H9 (cell line): Measurements from ENCODE around the gene ARHGEF7. TPM values are rescaled to one million over a fixed set of nuclear protein-coding genes. Genes with fewer than 3 reads are reported as not detected.

Experiments
- DNase-seq: peaks from one replicate; pipeline ENCODE4 v3.0.0-alpha.2; 2017
- H2AFZ ChIP-seq: one replicate; pipeline ENCODE4 v1.6.1; 2013; ENCODE audit warnings: mild to moderate bottlenecking, low read length, control low read depth, moderate library complexity
- H2AK5ac ChIP-seq: 2 replicates; pipeline ENCODE4 v1.6.1; 2013; ENCODE audit warnings: low read length, control low read depth, mixed read lengths; ENCODE audit not compliant: insufficient read length
- H2BK120ac ChIP-seq: one replicate; pipeline ENCODE4 v1.6.1; 2013; ENCODE audit warnings: low read depth, mild to moderate bottlenecking, low read length, control low read depth, inconsistent platforms; ENCODE audit not compliant: poor library complexity, severe bottlenecking
- H2BK12ac ChIP-seq: 2 replicates; pipeline ENCODE4 v1.6.1; 2013; ENCODE audit warnings: low read length, control low read depth, mixed read lengths, low read depth; ENCODE audit not compliant: insufficient read length
- H2BK15ac ChIP-seq: 2 replicates; pipeline ENCODE4 v1.6.1; 2013; ENCODE audit warnings: low read depth, low read length, control low read depth
- H2BK20ac ChIP-seq: one replicate; pipeline ENCODE4 v1.6.1; 2013; ENCODE audit warnings: low read depth, mild to moderate bottlenecking, low read length, control low read depth, inconsistent platforms; ENCODE audit not compliant: poor library complexity, severe bottlenecking
- H2BK5ac ChIP-seq: 2 replicates; pipeline ENCODE4 v1.6.1; 2013; ENCODE audit warnings: low read length, control low read depth, mixed read lengths; ENCODE audit not compliant: insufficient read length
- H3K14ac ChIP-seq: 2 replicates; pipeline ENCODE4 v1.6.1; 2013; ENCODE audit warnings: low read length, control low read depth; ENCODE audit not compliant: insufficient read depth
- H3K18ac ChIP-seq: 2 replicates; pipeline ENCODE4 v1.6.1; 2013; ENCODE audit warnings: low read depth, mild to moderate bottlenecking, mixed read lengths, low read length, control low read depth; ENCODE audit not compliant: insufficient read length
- H3K23ac ChIP-seq: 2 replicates; pipeline ENCODE4 v1.6.1; 2013; ENCODE audit warnings: low read length, control low read depth, mixed read lengths, low read depth; ENCODE audit not compliant: insufficient read length
- H3K23me2 ChIP-seq: 2 replicates; pipeline ENCODE4 v1.6.1; 2013; ENCODE audit warnings: low read depth, mild to moderate bottlenecking, mixed read lengths, low read length, control low read depth; ENCODE audit not compliant: insufficient read length, poor library complexity, severe bottlenecking
- H3K27ac ChIP-seq: 2 replicates; pipeline ENCODE4 v1.5.1; 2013; ENCODE audit warnings: low read length, control low read depth, mixed read lengths, low read depth; ENCODE audit not compliant: insufficient read length
- H3K27me3 ChIP-seq: 2 replicates; pipeline ENCODE4 v1.6.1; 2013; ENCODE audit warnings: low read length, control low read depth, inconsistent platforms; ENCODE audit not compliant: insufficient read depth
- H3K4ac ChIP-seq: 2 replicates; pipeline ENCODE4 v1.6.1; 2013; ENCODE audit warnings: low read depth, mild to moderate bottlenecking, control low read depth, inconsistent platforms, low read length, moderate library complexity
- H3K4me1 ChIP-seq: 2 replicates; pipeline ENCODE4 v1.6.1; 2013; ENCODE audit warnings: low read length, control low read depth, inconsistent platforms; ENCODE audit not compliant: insufficient read depth
- H3K4me2 ChIP-seq: 2 replicates; pipeline ENCODE4 v1.6.1; 2013; ENCODE audit warnings: low read length, control low read depth, mixed read lengths; ENCODE audit not compliant: insufficient read length, insufficient read depth
- H3K56ac ChIP-seq: 2 replicates; pipeline ENCODE4 v1.6.1; 2013; ENCODE audit warnings: low read depth, mild to moderate bottlenecking, mixed read lengths, low read length, control low read depth; ENCODE audit not compliant: insufficient read length
- H3K79me1 ChIP-seq: 2 replicates; pipeline ENCODE4 v1.6.1; 2013; ENCODE audit warnings: low read depth, mild to moderate bottlenecking, moderate library complexity, low read length, control low read depth, inconsistent platforms; ENCODE audit not compliant: insufficient read depth, poor library complexity, severe bottlenecking
- H3K79me2 ChIP-seq: 2 replicates; pipeline ENCODE4 v1.6.1; 2013; ENCODE audit warnings: low read length, control low read depth, inconsistent platforms; ENCODE audit not compliant: insufficient read depth
- H3K9ac ChIP-seq: 2 replicates; pipeline ENCODE4 v1.6.1; 2013; ENCODE audit warnings: low read length, control low read depth, mixed read lengths; ENCODE audit not compliant: insufficient read length; ENCODE audit errors: extremely low read depth
- H3K9me3 ChIP-seq: one replicate; pipeline ENCODE4 v1.6.1; 2013; ENCODE audit warnings: low read depth, low read length, inconsistent platforms; ENCODE audit not compliant: control insufficient read depth
- H3T11ph ChIP-seq: one replicate; pipeline ENCODE4 v1.6.1; 2013; ENCODE audit warnings: mild to moderate bottlenecking, low read length, control low read depth, inconsistent platforms
- H4K20me1 ChIP-seq: one replicate; pipeline ENCODE4 v1.6.1; 2013; ENCODE audit not compliant: control insufficient read depth, insufficient read length, insufficient read depth
- H4K5ac ChIP-seq: 2 replicates; pipeline ENCODE4 v1.6.1; 2013; ENCODE audit warnings: low read depth, mild to moderate bottlenecking, mixed read lengths, low read length, control low read depth; ENCODE audit not compliant: insufficient read length
- H4K8ac ChIP-seq: replicated peaks from 2 replicates; pipeline ENCODE4 v1.6.1; 2013; ENCODE audit warnings: low read length, control low read depth, mixed read lengths, low read depth; ENCODE audit not compliant: insufficient read length
- H4K91ac ChIP-seq: 2 replicates; pipeline ENCODE4 v1.6.1; 2013; ENCODE audit warnings: low read depth, mild to moderate bottlenecking, moderate library complexity, mixed read lengths, low read length, control low read depth; ENCODE audit not compliant: insufficient read length
- H3K27ac Mint-ChIP-seq, 3 experiments: 2 replicates in 2 of 3; 3 replicates in 1 of 3; pipeline ENCODE4 v1.8.0; 2020 to 2021; ENCODE audit warnings: mixed read lengths in 3 of 3, mild to moderate bottlenecking in 1 of 3, moderate library complexity in 1 of 3
- H3K27me3 Mint-ChIP-seq: 2 replicates; pipeline ENCODE4 v1.8.0; 2021; ENCODE audit warnings: low read depth, mild to moderate bottlenecking, moderate library complexity, mixed read lengths
- H3K36me3 Mint-ChIP-seq, 3 experiments: 2 replicates in 2 of 3; 3 replicates in 1 of 3; pipeline ENCODE4 v1.8.0; 2020 to 2021; ENCODE audit warnings: low read depth in 3 of 3, mixed read lengths in 3 of 3; ENCODE audit not compliant: insufficient read depth in 1 of 3
- H3K4me1 Mint-ChIP-seq, 2 experiments: 2 replicates each; pipeline ENCODE4 v1.8.0; 2020; ENCODE audit warnings: mixed read lengths in 2 of 2
- H3K4me3 Mint-ChIP-seq, 2 experiments: 2 replicates in 1 of 2; 3 replicates in 1 of 2; pipeline ENCODE4 v1.8.0; 2020 to 2021; ENCODE audit warnings: mild to moderate bottlenecking in 2 of 2, mixed read lengths in 2 of 2, moderate library complexity in 1 of 2
- H3K9me3 Mint-ChIP-seq, 2 experiments: 2 replicates in 1 of 2; 3 replicates in 1 of 2; pipeline ENCODE4 v1.8.0; 2020; ENCODE audit warnings: mild to moderate bottlenecking in 2 of 2, mixed read lengths in 2 of 2, moderate library complexity in 1 of 2
- WGBS: extraction: QIAGEN DNeasy Blood & Tissue Kit; methylation state at CpG from one replicate; pipeline ENCODE4 v1.1.7; 2013; ENCODE audit warnings: missing lambda C conversion rate, low lambda C conversion rate, mixed read lengths; ENCODE audit not compliant: insufficient read length; ENCODE audit errors: extremely low coverage; 5-methylcytosine and 5-hydroxymethylcytosine counted together
- total RNA-seq: library from RNA; stranded (reverse); gene quantifications from 2 replicates; pipeline ENCODE4 v1.2.1, GENCODE V29; 2021
- TF ChIP-seq, protein P1 (sequence below): fragments of 200-600 bp; sonication (generic); conservative IDR thresholded peaks from 3 replicates; pipeline ENCODE4 v1.8.0; 2021; ENCODE audit warnings: antibody characterized with exemption, mild to moderate bottlenecking

The ARHGEF7 gene
- total RNA-seq, 1 experiment from 2014 or later = 51.9 TPM

DNA sequence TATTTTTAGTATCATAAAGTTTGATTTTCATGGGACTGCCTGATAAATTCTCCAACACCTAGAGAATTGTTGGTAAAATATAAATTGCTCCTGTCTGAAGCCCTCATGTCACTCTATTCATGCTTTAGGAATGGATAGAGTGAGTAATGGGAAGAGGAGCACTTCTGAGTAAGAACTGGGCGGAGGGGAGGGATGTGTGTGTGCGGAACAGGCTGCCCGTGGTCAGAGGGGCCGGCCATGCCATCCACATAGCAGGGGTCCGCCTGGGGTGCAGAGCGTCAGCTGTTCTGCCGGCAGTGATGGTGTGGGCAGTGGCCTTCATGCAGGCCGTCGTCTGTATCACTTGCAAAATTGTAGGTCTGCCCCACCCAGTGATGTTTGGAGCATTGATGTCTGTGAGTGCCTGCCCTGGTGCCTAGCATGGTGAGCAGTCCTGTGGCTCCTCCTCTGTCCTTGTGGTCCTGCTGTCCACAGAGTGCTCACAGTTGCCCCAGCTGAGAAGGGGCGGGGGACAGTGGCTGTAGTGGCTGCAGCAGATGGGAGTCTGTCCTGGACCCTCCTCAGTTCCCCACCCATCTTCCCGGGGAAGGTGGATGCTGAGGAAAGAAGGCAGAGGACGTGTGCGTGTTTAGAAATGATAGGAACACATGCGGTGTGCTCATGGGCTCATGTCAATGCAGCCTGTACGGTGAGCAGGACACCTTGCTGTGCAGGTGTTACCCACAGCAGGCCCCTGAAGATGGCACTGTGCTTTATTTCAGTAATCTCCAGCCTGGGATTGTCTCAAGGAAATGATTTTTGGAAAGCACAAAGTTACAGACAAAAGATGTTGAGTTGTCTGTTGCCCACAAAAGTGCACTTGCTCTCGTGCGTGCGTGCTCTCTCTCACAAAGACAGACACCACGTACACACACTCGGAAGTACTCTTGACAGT, 155.9 kb downstream of the ARHGEF7 start:
- Histone ChIP-seq H3K14ac (no peak overlapping the region), H2AFZ (no peak overlapping the region), H4K8ac (no peak overlapping the region), H3K4ac (no peak overlapping the region), H3K9ac (no peak overlapping the region), H3K27ac (no peak overlapping the region), H2BK15ac (no peak overlapping the region), H2AK5ac (no peak overlapping the region), H3K4me2 (no peak overlapping the region), H4K91ac (no peak overlapping the region), H2BK12ac (no peak overlapping the region), H2BK20ac (no peak overlapping the region), H3K56ac (no peak overlapping the region), H2BK5ac (no peak overlapping the region), H3K23ac (no peak overlapping the region), H3K18ac (no peak overlapping the region), H3K4me1 (no peaks in the 10 kb centered on the region), H4K5ac (no peak overlapping the region), H3K79me1 (no peaks in the 10 kb centered on the region), H3K23me2 (no peaks in the 10 kb centered on the region), H4K20me1 (no peaks in the 10 kb centered on the region), H3K79me2 (no peaks in the 10 kb centered on the region), H2BK120ac (no peak overlapping the region), H3T11ph (no peak overlapping the region), H3K9me3 (no peaks in the 10 kb centered on the region), H3K27me3 (no peaks in the 10 kb centered on the region)
- DNase-seq = no peak
- H3K4me3 Mint-ChIP-seq = no peak overlapping the region
- no CpG with 5 or more reads among the region's 20 CpGs for WGBS
- no peaks in the 10 kb centered on the region for H3K27me3 Mint-ChIP-seq
- no peak overlapping the region for H3K27ac Mint-ChIP-seq
- H3K36me3 Mint-ChIP-seq = peaks cover 10 to 51% (median 44%) of the 10 kb centered on the region in 3 experiments; a peak in 6 of 7 replicates
- H3K4me1 Mint-ChIP-seq = peaks cover 4 to 5% of the 10 kb centered on the region in 2 experiments; a peak in 3 of 4 replicates
- TF ChIP-seq, protein P1, sequence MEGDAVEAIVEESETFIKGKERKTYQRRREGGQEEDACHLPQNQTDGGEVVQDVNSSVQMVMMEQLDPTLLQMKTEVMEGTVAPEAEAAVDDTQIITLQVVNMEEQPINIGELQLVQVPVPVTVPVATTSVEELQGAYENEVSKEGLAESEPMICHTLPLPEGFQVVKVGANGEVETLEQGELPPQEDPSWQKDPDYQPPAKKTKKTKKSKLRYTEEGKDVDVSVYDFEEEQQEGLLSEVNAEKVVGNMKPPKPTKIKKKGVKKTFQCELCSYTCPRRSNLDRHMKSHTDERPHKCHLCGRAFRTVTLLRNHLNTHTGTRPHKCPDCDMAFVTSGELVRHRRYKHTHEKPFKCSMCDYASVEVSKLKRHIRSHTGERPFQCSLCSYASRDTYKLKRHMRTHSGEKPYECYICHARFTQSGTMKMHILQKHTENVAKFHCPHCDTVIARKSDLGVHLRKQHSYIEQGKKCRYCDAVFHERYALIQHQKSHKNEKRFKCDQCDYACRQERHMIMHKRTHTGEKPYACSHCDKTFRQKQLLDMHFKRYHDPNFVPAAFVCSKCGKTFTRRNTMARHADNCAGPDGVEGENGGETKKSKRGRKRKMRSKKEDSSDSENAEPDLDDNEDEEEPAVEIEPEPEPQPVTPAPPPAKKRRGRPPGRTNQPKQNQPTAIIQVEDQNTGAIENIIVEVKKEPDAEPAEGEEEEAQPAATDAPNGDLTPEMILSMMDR = no peak
- no peaks in the 10 kb centered on the region for H3K9me3 Mint-ChIP-seq
